ENCODE data around the gene MEOX1.

The MEOX1 gene

GRCh38 chr17:43655693-43656255 is 5.9 kb downstream of the MEOX1 start:
- no peak for DNase-seq (ENCODE audit: low read depth in 2 of 2)

GRCh38 chr17:43652124-43652480 is 9.6 kb downstream of the MEOX1 start:
- DNase-seq (ENCODE audit: low read depth in 2 of 2), result no peak

- no peak for DNase-seq (ENCODE audit: low read depth in 2 of 2)
These were observed 11.3 kb downstream of the MEOX1 start for GRCh38 chr17:43650471-43650870.

- no peak for DNase-seq (ENCODE audit: low read depth in 2 of 2)
These were observed 12.8 kb downstream of the MEOX1 start for GRCh38 chr17:43648916-43649315.

- DNase-seq (ENCODE audit: low read depth in 2 of 2), result no peak
These were observed 15.8 kb downstream of the MEOX1 start for GRCh38 chr17:43645765-43646481.

- no peak for DNase-seq (ENCODE audit: low read depth in 2 of 2)
These were observed 16.3 kb downstream of the MEOX1 start for GRCh38 chr17:43645450-43645764.

- no peak for DNase-seq (ENCODE audit: low read depth in 2 of 2)
These were observed 17.6 kb downstream of the MEOX1 start for GRCh38 chr17:43644081-43644480.

- no peak for DNase-seq (ENCODE audit: low read depth in 2 of 2)
These were observed 20.3 kb downstream of the MEOX1 start for GRCh38 chr17:43641416-43641815.

- no peak for DNase-seq (ENCODE audit: low read depth in 2 of 2)
These were observed 21.1 kb downstream of the MEOX1 start for GRCh38 chr17:43640491-43641252.

GRCh38 chr17:43637563-43638323 is 24.0 kb downstream of the MEOX1 start:
- no peak for DNase-seq (ENCODE audit: low read depth in 2 of 2)

- no peak for DNase-seq (ENCODE audit: low read depth in 2 of 2)
These were observed 25.3 kb downstream of the MEOX1 start for GRCh38 chr17:43636426-43636825.

- DNase-seq (ENCODE audit: low read depth in 2 of 2), result no peak
These were observed 27.1 kb downstream of the MEOX1 start for GRCh38 chr17:43634591-43635125.

- no peak for DNase-seq (ENCODE audit: low read depth in 2 of 2)
These were observed 29.5 kb downstream of the MEOX1 start for GRCh38 chr17:43632221-43632620.

GRCh38 chr17:43631429-43631828 is 30.3 kb downstream of the MEOX1 start:
- DNase-seq (ENCODE audit: low read depth in 2 of 2), result peak; percentile 18 to 21

GRCh38 chr17:43628089-43628650 is 33.6 kb downstream of the MEOX1 start:
- DNase-seq (ENCODE audit: low read depth in 2 of 2), result no peak

GRCh38 chr17:43627653-43628052 is 34.1 kb downstream of the MEOX1 start:
- DNase-seq (ENCODE audit: low read depth in 2 of 2), result no peak

- no peak for DNase-seq (ENCODE audit: low read depth in 2 of 2)
These were observed 35.7 kb downstream of the MEOX1 start for GRCh38 chr17:43626023-43626422.

- DNase-seq (ENCODE audit: low read depth in 2 of 2), result no peak
These were observed 36.1 kb downstream of the MEOX1 start for GRCh38 chr17:43625606-43626005.

GRCh38 chr17:43620581-43620980 is 41.1 kb downstream of the MEOX1 start:
- no peak for DNase-seq (ENCODE audit: low read depth in 2 of 2)

- no peak for DNase-seq (ENCODE audit: low read depth in 2 of 2)
These were observed 41.6 kb downstream of the MEOX1 start for GRCh38 chr17:43620147-43620546.

- no peak for DNase-seq (ENCODE audit: low read depth in 2 of 2)
These were observed 42.0 kb downstream of the MEOX1 start for GRCh38 chr17:43619705-43620104.

GRCh38 chr17:43618276-43618675 is 43.4 kb downstream of the MEOX1 start:
- no peak for DNase-seq (ENCODE audit: low read depth in 2 of 2)
